Measurements from ENCODE around the gene MUC15. TPM values are rescaled to one million over a fixed set of nuclear protein-coding genes. Genes with fewer than 3 reads are reported as not detected.

The MUC15 gene
- total RNA-seq, 1 donor from 2014 or later = not detected

DNA sequence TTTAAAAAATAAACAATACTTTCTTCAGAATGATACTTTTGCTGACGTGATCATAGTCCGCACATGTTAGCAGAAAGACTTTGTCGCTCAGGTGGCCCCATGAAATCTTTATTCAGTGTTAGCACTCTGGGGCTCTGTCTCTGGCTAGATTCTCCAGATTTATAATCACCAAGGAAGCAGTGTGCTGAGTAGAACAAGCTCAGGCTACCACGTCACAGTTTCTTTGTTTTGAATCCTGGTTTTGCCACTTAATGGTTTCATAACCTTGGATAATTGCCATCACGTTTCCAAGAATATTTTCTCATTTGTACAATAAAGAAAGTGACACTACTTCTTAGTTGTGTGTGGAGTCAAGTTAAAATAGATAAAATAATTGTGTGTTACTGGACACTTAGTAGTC lies 3.9 kb upstream of the MUC15 start:
- intact Hi-C loops (cut with micrococcal nuclease) = no loop called here

- intact Hi-C loops (cut with micrococcal nuclease) = no loop called here
Measured at GRCh38 chr11:26573896-26574295, 1.8 kb upstream of the MUC15 start.

DNA sequence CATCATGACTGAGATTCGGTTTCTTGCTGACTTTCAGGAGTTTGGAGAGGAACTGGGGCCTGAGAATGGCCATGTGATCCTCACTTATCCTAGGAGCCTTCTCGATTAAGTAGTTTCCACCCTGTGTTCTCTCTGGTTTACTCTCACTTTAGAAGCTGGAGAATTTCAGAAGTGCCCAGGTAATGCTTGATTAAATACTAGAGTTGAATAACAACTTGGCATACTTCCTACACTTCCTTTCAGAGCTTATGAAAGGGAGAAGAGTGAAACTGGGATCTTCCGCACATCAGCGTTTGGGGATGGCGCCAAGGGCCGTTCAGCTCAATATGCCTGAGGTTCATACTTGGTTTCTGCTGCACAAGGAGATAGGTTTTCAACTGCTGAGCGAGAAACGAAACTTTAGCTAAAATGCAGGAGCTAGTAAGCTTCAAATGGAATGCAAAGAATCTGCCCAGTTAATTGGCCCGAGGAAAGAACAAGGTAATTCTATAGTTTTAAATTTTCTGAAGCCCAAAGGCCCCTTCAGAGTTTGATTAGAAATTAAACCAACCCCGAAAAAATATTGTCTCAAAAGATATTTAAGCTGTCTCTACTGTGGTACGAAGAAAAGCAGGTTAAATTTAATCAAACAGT lies 823 bp upstream of the MUC15 start:
- intact Hi-C loops (cut with micrococcal nuclease) = no loop called here

DNA sequence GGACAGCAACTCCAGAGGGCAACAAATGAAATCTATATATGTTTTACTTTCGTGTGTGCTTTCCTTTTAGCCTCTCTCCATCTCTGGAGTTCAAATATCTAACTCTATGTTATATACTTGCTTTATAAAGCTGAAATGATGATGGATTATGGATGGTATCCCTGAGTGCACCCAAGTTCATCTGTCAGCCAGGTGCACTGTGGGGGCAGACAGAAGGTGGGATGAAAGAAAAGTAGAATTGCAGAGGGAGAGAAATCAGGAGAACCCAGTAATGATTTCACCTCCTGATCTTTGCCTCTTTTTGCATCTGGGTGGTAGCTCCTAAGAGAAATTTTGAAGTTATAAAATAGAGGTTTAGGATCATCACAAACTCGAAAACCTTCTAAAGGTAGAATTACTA lies 2.4 kb downstream of the MUC15 start:
- intact Hi-C loops (cut with micrococcal nuclease) = no loop called here

DNA sequence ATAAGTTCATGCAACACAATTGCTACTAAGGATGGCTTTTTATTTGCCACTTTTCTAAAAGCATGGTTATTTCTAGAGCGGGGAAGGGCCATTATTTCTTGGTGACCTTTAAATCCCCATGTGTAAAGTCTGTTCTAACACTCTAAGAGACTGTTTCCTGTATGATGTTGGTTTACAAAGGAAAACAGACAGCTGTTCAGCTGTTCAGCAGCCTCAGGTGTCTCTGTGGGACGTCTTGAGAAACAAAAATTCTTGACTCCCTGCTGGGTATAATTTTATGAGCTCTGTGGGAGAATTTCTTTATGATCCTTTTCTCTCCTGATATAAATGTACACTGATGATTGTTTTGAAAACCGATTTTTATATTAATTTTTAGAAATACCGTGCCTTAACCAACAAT lies 13.9 kb downstream of the MUC15 start:
- intact Hi-C loops (cut with micrococcal nuclease) = no loop called here

DNA sequence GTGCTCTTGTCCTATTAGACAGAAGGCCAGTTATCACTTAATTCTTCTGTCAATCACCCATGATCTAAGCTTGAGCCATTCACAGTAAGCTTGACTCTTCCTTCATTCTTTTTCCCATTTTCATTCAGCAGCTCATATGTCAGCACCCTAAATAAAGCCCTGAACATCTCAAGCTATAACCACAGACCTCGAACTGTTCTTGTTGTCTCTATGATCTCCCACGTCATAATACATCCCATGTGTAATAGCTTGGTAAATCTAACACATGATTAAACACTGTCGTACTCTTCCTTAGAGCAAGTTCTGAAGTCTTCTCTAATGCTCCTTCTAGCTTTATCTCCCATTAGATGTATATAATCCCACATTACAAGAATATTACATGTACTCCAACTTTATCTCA lies 14.4 kb downstream of the MUC15 start:
- intact Hi-C loops (cut with micrococcal nuclease) = no loop called here

DNA sequence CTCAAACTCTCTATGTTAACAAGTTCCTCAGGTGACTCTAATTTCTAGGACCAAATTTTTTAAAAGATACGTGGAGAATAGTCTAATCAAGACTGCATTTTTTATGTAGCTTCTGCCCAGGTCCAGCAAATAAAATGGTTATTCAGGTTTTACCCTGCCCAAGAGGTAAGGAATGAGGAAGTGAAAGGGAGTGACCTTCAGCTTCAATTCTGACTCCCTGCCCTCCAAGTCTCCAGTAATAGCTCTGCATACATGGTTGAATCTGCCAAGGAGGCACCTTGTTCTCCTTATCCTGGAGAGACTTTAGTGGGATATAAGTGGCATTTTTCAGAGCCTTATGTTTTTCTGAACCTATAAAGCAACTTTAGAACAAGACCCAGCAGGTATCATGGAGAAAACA lies 15.5 kb downstream of the MUC15 start:
- intact Hi-C loops (cut with micrococcal nuclease) = no loop called here

GRCh38 chr11:26554455-26554854 lies 17.6 kb downstream of the MUC15 start:
- intact Hi-C loops (cut with micrococcal nuclease) = no loop called here

DNA sequence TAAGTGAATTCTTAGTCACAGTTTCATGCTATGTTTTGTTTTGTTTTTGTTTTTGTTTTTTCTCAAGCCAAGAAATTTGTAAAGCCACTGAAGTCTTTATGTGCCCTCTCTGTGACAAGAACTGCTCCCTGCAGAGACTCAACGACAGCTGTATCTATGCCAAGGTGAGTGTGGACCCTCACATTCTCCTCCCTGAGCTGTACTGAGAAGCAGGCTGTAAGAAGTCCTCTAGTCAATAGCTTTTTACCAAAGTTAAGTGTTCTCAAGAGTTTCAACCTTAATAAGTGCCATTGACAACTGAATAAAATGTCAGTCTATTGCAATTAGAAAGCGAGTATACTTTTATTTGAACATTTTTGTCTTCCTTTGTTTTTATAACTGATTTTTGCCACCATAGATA lies 18.9 kb downstream of the MUC15 start:
- intact Hi-C loops (cut with micrococcal nuclease) = no loop called here

DNA sequence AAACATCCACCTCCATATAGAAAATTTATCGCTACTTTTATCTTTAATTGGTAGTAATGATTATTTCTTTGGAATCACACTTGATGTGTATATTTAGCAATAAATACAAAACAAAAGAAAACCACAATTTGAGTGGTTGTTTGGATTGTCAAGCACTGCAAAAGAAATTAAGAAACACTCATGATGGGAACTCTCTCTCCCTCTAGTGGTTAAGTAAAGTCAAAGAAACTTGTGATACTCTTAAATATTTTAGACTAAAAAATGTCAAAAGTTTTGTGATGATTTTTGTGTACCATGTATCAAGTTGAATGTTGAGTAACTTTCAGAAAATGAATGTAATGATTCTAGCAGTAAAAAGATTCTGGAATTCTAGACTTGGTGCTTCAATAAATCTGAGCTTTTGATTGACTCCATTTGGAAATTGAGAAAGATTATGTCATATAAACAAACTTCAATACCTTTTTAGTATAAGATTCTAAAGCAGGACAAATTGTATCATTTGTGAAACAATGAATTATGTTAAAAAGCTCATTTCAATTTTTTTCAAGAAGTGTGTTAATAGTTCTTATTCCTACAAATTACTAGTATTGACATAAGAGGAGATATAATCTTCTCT lies 20.8 kb downstream of the MUC15 start:
- intact Hi-C loops (cut with micrococcal nuclease) = no loop called here

DNA sequence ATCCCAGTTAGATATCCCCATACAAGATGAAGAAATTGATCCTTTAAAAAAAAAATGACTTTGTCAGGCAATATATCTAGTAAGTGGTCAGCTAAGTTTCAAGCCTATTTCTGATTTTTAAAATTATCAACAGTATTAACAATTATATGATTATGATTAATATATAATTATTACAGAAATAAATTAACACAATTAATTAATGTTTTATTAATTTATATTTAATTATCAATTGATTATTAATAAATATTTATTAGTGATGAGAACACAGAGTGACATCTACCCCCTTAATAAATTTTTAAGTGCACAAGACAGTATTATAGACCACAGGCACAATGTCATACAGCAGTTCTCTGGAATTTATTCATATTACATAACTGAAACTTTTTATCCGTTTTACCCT lies 22.0 kb downstream of the MUC15 start:
- intact Hi-C loops (cut with micrococcal nuclease) = no loop called here

DNA sequence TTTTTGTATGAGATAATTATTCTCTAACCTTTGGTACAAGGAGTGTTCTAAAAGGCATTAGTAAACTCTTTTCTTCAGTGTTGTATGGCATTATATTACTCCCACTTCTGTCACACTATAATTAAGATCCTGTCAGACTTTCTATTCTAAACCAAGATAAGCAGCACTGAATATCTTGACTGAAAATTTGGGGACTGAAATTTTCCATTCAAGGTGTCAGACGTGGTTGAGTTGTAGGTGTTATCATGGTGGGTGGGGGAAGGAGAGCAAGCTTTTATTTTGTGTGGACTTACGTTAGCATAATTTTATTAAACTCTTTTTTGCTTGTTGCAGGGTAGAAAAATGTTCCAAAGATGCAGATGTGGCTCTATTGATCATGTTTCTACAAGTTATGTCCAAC lies 22.9 kb downstream of the MUC15 start:
- intact Hi-C loops (cut with micrococcal nuclease) = no loop called here

GRCh38 chr11:26541870-26542269 lies 30.2 kb downstream of the MUC15 start:
- intact Hi-C loops (cut with micrococcal nuclease) = no loop called here

DNA sequence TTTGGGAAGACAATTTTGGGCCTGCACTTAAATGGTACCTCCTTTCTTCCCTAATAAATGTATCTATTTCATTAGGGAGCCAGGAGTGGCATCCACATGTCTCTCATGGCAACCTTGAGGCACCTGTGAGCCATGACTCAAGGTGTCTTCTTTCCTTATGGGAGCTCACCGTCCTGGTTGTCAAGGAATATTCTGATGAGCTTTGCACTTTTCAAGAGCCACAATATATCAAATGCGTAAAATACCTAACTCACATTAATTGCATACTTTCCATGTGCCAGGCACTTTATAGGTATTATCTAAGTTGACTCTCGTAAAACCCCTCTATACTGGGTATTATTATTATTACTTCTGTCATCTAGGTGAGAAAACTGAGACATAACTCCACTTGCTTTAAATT lies 32.5 kb downstream of the MUC15 start:
- intact Hi-C loops (cut with micrococcal nuclease) = no loop called here

GRCh38 chr11:26537341-26537740 lies 34.7 kb downstream of the MUC15 start:
- intact Hi-C loops (cut with micrococcal nuclease) = no loop called here

- intact Hi-C loops (cut with micrococcal nuclease) = no loop called here
Measured at GRCh38 chr11:26527685-26528084, 44.4 kb downstream of the MUC15 start.

GRCh38 chr11:26522912-26523610 lies 49.0 kb downstream of the MUC15 start:
- intact Hi-C loops (cut with micrococcal nuclease) = no loop called here

GRCh38 chr11:26519469-26519868 lies 52.6 kb downstream of the MUC15 start:
- intact Hi-C loops (cut with micrococcal nuclease) = no loop called here

DNA sequence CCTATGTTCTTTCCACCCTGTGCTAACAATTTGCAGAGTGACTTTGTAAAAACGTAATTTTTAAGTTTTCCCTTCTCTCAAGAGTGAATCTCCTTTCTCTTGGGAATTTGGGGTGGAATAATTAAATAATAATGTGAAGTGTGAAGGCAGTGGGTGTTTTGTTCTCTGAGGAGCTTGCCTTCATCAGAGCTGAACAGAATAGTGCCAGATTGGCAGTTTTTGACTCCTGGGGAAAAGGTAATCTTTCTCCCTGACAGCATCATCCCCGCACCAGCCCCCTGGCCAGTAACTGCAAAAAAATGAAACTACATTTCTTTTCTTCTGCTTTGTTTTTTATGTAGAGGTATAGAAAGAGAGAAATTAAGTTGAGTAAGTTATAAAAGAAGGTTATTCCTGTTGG lies 59.9 kb downstream of the MUC15 start:
- intact Hi-C loops (cut with micrococcal nuclease) = no loop called here

GRCh38 chr11:26510756-26511155 lies 61.3 kb downstream of the MUC15 start:
- intact Hi-C loops (cut with micrococcal nuclease) = no loop called here

DNA sequence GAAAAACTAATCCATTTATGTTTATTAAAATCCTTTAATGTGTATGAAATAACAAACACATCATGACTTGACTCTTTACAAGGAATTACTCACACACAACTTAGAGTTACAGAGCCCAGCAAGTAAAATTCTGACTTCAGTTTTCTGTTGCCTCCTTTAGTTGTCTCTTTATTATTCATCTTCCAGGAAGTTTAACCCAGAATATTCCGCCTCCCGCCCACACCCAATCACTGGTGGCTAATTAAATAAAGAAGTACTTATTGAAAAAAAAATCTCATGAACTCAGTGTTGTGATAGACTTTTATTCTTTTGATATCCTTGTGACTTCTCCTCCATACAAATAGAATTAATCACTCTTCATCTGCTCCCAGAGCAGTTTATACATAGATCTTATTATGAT lies 61.9 kb downstream of the MUC15 start:
- intact Hi-C loops (cut with micrococcal nuclease) = no loop called here
